Measurements from ENCODE around the gene FAM110A.

FAM110A gene

GRCh38 chr20:843912-844311 is 10.4 kb downstream of the FAM110A start:
- H3K36me3 ChIP-seq (ENCODE audit: low read depth) = peaks cover 22% of the 10 kb centered on the region
- no peak for DNase-seq (ENCODE audit: low spot score)
- H3K9me3 ChIP-seq (ENCODE audit: severe bottlenecking) = no peaks in the 10 kb centered on the region
- H3K4me3 ChIP-seq (ENCODE audit: severe bottlenecking) = peak overlapping the region; percentile 5
- TF ChIP-seq, protein P1, sequence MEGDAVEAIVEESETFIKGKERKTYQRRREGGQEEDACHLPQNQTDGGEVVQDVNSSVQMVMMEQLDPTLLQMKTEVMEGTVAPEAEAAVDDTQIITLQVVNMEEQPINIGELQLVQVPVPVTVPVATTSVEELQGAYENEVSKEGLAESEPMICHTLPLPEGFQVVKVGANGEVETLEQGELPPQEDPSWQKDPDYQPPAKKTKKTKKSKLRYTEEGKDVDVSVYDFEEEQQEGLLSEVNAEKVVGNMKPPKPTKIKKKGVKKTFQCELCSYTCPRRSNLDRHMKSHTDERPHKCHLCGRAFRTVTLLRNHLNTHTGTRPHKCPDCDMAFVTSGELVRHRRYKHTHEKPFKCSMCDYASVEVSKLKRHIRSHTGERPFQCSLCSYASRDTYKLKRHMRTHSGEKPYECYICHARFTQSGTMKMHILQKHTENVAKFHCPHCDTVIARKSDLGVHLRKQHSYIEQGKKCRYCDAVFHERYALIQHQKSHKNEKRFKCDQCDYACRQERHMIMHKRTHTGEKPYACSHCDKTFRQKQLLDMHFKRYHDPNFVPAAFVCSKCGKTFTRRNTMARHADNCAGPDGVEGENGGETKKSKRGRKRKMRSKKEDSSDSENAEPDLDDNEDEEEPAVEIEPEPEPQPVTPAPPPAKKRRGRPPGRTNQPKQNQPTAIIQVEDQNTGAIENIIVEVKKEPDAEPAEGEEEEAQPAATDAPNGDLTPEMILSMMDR (IDR thresholded peaks at IDR 0.05; ENCODE audit: poor library complexity, severe bottlenecking) = no peak
- peak overlapping the region; percentile 88 for H3K27ac ChIP-seq (ENCODE audit: poor library complexity, severe bottlenecking)
- no peaks in the 10 kb centered on the region for H3K27me3 ChIP-seq (ENCODE audit: insufficient read depth, poor library complexity, severe bottlenecking)
- ATAC-seq (ENCODE audit: low read depth) = peak; percentile 64
- H3K4me1 ChIP-seq (ENCODE audit: insufficient read depth, poor library complexity, severe bottlenecking) = peaks cover 28% of the 10 kb centered on the region

DNA sequence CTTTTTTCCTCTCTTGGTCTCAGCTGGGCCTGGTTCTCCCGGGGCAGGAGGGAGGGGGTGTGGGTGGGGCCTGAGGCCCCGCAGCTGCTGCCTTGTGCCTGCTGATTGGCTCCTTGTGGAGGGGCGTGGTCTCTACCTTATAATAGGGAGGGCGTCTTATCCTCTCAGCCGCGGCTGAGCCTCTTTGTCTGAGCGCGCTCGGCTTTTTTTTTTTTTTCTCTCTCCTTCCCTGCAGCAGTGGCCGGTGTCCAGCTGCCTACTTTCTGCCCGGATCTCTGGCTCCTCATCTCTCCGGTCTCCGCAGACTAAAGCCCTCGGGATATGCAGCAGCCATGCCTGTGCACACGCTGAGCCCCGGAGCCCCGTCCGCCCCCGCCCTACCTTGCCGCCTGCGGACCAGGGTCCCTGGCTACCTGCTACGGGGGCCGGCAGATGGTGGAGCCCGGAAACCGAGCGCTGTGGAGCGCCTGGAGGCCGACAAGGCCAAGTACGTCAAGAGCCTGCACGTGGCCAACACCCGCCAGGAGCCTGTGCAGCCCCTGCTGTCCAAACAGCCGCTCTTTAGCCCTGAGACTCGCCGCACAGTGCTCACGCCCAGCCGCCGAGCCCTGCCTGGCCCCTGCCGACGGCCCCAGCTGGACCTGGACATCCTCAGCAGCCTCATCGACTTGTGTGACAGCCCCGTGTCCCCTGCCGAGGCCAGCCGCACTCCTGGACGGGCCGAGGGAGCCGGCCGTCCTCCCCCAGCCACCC is 11.1 kb downstream of the FAM110A start:
- H3K27me3 ChIP-seq (ENCODE audit: insufficient read depth, poor library complexity, severe bottlenecking) = no peaks in the 10 kb centered on the region
- TF ChIP-seq, protein P1 (IDR thresholded peaks at IDR 0.05; ENCODE audit: poor library complexity, severe bottlenecking) = no peak
- ATAC-seq (ENCODE audit: low read depth) (peak; percentile 94), DNase-seq (ENCODE audit: low spot score) (peak; percentile 97)
- peaks cover 28% of the 10 kb centered on the region for H3K4me1 ChIP-seq (ENCODE audit: insufficient read depth, poor library complexity, severe bottlenecking)
- no peaks in the 10 kb centered on the region for H3K9me3 ChIP-seq (ENCODE audit: severe bottlenecking)
- H3K36me3 ChIP-seq (ENCODE audit: low read depth) = peaks cover 22% of the 10 kb centered on the region
- peak overlapping the region; percentile 20 for H3K4me3 ChIP-seq (ENCODE audit: severe bottlenecking)
- peak overlapping the region; percentile 88 for H3K27ac ChIP-seq (ENCODE audit: poor library complexity, severe bottlenecking)

DNA sequence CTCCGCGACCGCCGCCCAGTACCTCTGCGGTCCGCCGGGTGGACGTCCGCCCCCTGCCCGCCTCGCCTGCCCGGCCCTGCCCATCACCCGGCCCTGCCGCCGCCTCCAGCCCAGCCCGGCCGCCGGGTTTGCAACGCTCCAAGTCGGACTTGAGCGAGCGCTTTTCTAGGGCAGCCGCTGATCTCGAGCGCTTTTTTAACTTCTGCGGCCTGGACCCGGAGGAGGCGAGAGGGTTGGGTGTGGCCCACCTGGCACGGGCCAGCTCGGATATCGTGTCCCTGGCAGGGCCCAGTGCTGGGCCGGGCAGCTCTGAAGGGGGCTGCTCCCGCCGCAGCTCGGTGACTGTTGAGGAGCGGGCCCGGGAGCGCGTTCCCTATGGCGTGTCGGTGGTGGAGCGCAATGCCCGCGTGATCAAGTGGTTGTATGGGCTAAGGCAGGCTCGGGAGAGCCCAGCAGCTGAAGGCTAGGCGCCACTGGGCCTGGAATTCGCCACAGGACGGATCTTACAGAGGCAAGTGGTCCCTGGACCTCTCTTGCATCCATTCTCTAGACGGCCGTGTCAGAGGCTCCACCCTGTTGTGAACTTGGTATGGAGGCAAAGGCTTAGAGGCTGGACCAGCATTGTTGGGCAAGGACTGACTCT is 11.8 kb downstream of the FAM110A start:
- peak overlapping the region; percentile 88 for H3K27ac ChIP-seq (ENCODE audit: poor library complexity, severe bottlenecking)
- H3K4me3 ChIP-seq (ENCODE audit: severe bottlenecking) = no peak overlapping the region
- H3K27me3 ChIP-seq (ENCODE audit: insufficient read depth, poor library complexity, severe bottlenecking) = no peaks in the 10 kb centered on the region
- no peaks in the 10 kb centered on the region for H3K9me3 ChIP-seq (ENCODE audit: severe bottlenecking)
- peaks cover 22% of the 10 kb centered on the region for H3K36me3 ChIP-seq (ENCODE audit: low read depth)
- no peak for DNase-seq (ENCODE audit: low spot score)
- TF ChIP-seq, protein P1 (IDR thresholded peaks at IDR 0.05; ENCODE audit: poor library complexity, severe bottlenecking) = no peak
- no peak for ATAC-seq (ENCODE audit: low read depth)
- peaks cover 28% of the 10 kb centered on the region for H3K4me1 ChIP-seq (ENCODE audit: insufficient read depth, poor library complexity, severe bottlenecking)

- H3K9me3 ChIP-seq (ENCODE audit: severe bottlenecking) = no peaks in the 10 kb centered on the region
- no peaks in the 10 kb centered on the region for H3K27me3 ChIP-seq (ENCODE audit: insufficient read depth, poor library complexity, severe bottlenecking)
- no peak overlapping the region for H3K4me3 ChIP-seq (ENCODE audit: severe bottlenecking)
- H3K27ac ChIP-seq (ENCODE audit: poor library complexity, severe bottlenecking) = no peak overlapping the region
- ATAC-seq (ENCODE audit: low read depth) (no peak), DNase-seq (ENCODE audit: low spot score) (no peak)
- peaks cover 23% of the 10 kb centered on the region for H3K4me1 ChIP-seq (ENCODE audit: insufficient read depth, poor library complexity, severe bottlenecking)
- H3K36me3 ChIP-seq (ENCODE audit: low read depth) = peaks cover 22% of the 10 kb centered on the region
- TF ChIP-seq, protein P1 (IDR thresholded peaks at IDR 0.05; ENCODE audit: poor library complexity, severe bottlenecking) = no peak
These were observed 12.7 kb downstream of the FAM110A start for GRCh38 chr20:845941-846893.
